PFSK-1 (cell line): Measurements from ENCODE around the gene HS2ST1. TPM values are rescaled to one million over a fixed set of nuclear protein-coding genes. Genes with fewer than 3 reads are reported as not detected.

Source experiments
- FOXP2 ChIP-seq: optimal IDR thresholded peaks from 2 replicates; pipeline ENCODE3; 2011; ENCODE audit warnings: borderline replicate concordance, control low read depth, inconsistent platforms; ENCODE audit not compliant: insufficient read depth; ENCODE audit errors: extremely low read length, extremely low read depth
- POLR2AphosphoS5 ChIP-seq: IDR thresholded peaks from 2 replicates; pipeline ENCODE4 v1.6.1; 2012; ENCODE audit warnings: low read depth, mild to moderate bottlenecking, control low read depth, low read length, moderate library complexity
- REST ChIP-seq, 2 experiments: IDR thresholded peaks; 2 replicates each; pipeline versions ENCODE4 v1.6.1 to v1.8.0; 2011 to 2012; ENCODE audit warnings: low read depth in 2 of 2, low read length in 2 of 2, control low read depth in 1 of 2, inconsistent platforms in 1 of 2, mild to moderate bottlenecking in 1 of 2, moderate library complexity in 1 of 2; ENCODE audit not compliant: insufficient read depth in 1 of 2
- SIN3A ChIP-seq: IDR thresholded peaks from 2 replicates; pipeline ENCODE4 v1.6.1; 2012; ENCODE audit warnings: mild to moderate bottlenecking, low read length, moderate library complexity, borderline replicate concordance; ENCODE audit not compliant: insufficient read depth
- TAF1 ChIP-seq: IDR thresholded peaks from 2 replicates; pipeline ENCODE4 v1.6.1; 2012; ENCODE audit warnings: low read length, control low read depth, borderline replicate concordance; ENCODE audit not compliant: insufficient read depth
- polyA plus RNA-seq: library from polyadenylated mRNA; unstranded; fragments of >200 nt; gene quantifications from one replicate; pipeline ENCODE4 v1.2.1, GENCODE V29; 2012; ENCODE audit warnings: low read depth, missing spikeins; ENCODE audit not compliant: insufficient read length

HS2ST1 gene
- 8.7 TPM for polyA plus RNA-seq

GRCh38 chr1:86914601-86914997 lies at the start of gene HS2ST1:
Gene HS2ST1 (plus strand): TSS chr1:86914635.
- TF ChIP-seq TAF1 (peak; percentile 84; the same call in 1 of the 2 replicates), FOXP2 (no peak), SIN3A (peak; percentile 59; the same call in 1 of the 2 replicates), POLR2AphosphoS5 (peak; percentile 60; the same call in 1 of the 2 replicates), REST (IDR thresholded peaks at IDR 0.05; ENCODE audit: insufficient read depth in 1 of 2, low read depth in 2 of 2, low read length in 2 of 2) (peak in 1 of 2 experiments; percentile 38; a peak in 1 of 4 replicates)

DNA sequence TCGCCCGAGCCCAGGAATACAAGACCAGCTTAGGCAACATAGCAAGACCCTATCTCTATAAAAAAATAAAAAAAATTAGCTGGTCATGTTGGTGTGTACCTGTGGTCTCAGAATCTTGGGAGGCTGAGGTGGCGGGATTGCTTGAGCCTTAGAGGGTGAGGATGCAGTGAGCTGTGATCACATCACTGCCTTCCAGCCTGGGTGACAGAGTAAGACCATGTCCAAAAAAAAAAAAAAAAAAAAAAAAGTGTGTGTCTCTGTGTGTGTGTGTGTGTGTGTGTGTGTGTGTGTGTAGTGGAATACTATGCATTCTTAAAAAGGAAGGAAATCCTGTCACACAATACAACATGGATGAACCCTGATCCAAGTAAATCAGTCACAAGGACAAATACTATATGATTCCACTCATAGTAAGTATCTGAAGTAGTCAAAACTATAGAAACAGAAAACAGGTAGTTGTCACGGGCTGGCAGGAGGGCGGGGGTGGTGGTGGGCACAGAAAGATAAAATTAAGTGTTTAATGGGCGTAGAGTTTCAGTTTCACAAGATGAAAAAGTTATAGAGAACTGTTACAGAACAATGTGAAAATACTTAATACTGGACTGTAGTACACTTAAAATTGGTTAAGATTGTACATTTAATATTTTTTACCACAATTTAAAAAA lies 48.3 kb upstream of the HS2ST1 start:
- no peak for TF ChIP-seq TAF1
- no peak for TF ChIP-seq FOXP2

- TF ChIP-seq TAF1, result no peak
Observed at GRCh38 chr1:86866665-86867064, 47.8 kb upstream of the HS2ST1 start.

DNA sequence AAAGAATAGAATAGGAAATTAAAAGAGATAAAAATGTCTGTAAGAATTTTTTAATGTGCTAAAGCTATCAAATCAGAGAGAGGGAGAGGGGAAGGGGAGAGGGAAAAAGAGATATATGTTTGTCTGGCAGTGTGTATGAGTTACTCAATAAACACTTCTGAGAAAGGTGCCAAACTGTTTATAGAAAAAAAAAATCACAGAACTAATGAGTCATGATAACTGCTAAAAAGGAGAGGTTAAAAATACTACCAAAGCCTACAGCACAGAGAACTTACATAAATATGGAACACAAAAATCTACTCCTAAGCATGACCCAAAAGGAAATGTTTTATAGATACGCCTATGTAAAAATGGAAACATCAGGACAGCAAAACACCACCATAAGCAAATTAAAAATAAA lies 46.0 kb upstream of the HS2ST1 start:
- no peak for TF ChIP-seq REST (IDR thresholded peaks at IDR 0.05; ENCODE audit: insufficient read depth in 1 of 2, low read depth in 2 of 2, low read length in 2 of 2)

- TF ChIP-seq SIN3A (no peak), POLR2AphosphoS5 (no peak), TAF1 (no peak), REST (IDR thresholded peaks at IDR 0.05; ENCODE audit: insufficient read depth in 1 of 2, low read depth in 2 of 2, low read length in 2 of 2) (no peak), FOXP2 (no peak)
Observed at GRCh38 chr1:86871001-86871400, 43.4 kb upstream of the HS2ST1 start.

DNA sequence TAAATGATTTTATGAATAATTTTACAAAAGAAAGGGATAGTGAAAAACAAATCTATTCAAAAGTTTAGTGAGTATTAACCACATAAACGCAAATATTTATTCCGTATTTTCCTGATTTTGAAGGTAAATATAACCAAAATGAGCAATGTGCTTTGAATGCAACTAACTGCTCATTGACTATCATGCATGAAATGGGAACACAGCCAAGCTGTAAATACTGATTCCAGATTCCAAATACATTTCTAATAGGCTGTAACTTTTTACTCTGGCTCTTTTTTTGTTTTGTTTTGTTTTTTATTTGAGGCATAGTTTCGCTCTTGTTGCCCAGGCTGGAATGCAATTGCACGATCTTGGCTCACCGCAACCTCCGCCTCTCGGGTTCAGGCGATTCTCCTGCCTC lies 42.3 kb upstream of the HS2ST1 start:
- TF ChIP-seq POLR2AphosphoS5, result no peak
- TF ChIP-seq FOXP2, result no peak
- TF ChIP-seq SIN3A, result no peak
- TF ChIP-seq TAF1, result no peak
- TF ChIP-seq REST (IDR thresholded peaks at IDR 0.05; ENCODE audit: insufficient read depth in 1 of 2, low read depth in 2 of 2, low read length in 2 of 2), result no peak
